SKM-1 (cell line): ENCODE measurements around the gene KPRP.

Experiments
- DNase-seq: peaks from one replicate; lab custom pipeline; 2025; ENCODE audit not compliant: unreplicated experiment; lab: John Stamatoyannopoulos, UW

Gene KPRP

DNA sequence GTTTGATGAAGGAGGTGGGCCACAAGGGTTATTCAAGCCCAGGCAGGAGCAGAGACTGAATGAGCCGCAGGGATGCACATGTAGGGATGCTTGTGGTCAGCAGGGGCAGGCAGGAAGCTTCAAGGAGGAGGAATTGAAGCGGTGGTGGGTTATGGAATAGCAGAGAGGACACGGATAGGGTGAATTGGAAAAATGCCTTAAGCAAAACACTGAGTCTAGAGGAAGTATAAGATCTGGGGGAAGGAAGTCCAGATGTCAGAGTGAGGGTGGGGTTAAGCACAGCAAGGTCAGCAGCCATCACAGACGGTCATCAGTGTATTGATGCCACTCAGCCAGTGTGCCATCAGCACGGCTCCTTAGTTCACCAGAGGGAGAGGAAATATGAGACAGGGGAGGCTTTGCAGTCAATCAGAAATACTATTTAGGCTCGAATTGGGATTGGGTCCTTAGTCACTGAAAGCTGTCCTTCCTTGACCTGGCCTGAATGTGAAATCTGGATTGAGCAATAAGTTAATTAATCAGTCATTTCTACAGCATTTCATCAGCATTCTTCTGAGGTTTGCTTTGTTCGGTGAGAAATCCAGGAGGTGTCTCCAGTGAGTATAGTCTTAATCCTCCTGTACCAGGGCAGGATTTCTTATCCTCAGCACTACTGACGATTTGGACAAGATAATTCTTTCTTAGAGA, 11.2 kb downstream of the KPRP start:
- DNase-seq = no peak

DNA sequence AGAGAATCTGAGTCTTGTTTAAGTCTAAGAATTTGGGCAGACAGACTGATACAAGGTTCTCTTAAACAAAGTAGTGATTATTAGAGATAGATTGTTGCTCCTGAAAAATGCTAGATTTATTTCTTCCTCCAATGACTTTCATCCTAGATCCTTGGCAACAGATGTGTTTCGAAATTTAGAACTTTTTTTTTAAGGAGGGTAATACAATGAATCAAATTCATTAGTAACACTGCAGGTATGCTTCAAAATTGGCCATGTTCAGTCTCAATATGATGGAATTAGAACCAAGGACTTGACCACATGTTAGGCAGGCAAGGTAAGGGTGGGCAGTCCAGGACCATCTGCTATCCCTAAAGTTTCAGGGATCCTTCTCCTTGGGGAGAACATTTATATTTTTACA, 12.6 kb downstream of the KPRP start:
- no peak for DNase-seq

DNA sequence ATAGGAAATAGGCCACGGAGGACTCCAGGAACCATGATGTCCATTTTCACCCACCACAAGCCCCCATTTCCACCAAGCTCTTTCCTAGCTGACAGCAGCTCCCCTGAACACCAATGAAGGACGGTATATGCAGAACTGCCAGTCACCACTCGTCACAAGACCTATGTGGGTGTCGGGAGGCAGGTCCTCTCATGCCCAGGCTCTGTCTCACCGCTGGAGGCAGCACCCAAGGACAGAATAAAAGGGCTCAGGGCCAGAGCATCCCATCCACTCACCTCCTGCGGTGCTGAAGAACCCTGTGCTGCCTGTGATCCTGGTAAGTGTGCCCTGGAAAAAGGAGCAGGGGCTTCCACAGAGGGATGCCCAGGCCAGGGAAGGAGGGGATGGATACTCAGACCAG, 17.1 kb downstream of the KPRP start, which contains the start of gene LCE1F:
TSS of gene LCE1F (plus strand) at position 266 of the 400 bp plus-strand sequence. CDS start 1,232 bp downstream, outside the sequence.
- no peak for DNase-seq

DNA sequence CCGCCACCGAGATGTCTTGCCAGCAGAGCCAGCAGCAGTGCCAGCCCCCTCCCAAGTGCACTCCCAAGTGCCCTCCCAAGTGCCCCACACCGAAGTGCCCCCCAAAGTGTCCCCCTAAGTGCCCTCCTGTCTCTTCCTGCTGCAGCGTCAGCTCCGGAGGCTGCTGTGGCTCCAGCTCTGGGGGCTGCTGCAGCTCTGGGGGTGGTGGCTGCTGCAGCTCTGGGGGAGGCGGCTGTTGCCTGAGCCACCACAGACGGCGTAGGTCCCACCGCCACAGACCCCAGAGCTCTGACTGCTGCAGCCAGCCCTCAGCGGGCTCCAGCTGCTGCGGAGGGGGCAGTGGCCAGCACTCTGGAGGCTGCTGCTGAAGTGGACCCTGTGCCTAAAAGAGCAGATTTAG, 18.5 kb downstream of the KPRP start:
- no peak for DNase-seq

DNA sequence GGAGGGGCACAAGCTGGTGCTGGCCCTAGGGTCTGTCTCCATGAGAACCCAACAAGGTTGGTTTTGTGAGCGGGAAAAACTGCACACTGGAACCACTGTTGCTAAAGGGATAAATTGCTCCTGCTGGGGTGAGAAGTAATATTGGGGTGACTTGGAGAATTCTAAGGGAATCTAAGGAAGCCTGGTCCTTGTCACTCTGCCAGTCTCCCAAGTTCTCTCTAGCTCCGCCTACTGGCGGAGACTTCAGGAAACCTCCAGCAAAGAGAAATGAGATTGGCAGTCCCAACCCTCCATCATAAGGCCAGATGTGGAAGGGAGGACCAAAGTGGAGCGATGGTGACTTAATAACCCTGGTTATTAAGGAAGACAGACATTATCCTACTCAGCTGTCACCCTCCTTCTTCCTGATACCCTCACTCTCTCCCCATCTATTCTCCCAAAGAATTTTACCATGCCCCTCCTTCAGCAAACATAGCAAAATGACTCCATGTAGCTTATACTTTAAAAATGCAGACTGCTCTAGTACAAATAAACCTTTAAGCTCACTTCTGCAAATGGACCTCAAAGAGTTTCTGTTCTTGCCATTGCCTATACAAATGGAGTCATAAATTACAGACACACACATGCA, 19.8 kb downstream of the KPRP start:
- peak; percentile 9 for DNase-seq

DNA sequence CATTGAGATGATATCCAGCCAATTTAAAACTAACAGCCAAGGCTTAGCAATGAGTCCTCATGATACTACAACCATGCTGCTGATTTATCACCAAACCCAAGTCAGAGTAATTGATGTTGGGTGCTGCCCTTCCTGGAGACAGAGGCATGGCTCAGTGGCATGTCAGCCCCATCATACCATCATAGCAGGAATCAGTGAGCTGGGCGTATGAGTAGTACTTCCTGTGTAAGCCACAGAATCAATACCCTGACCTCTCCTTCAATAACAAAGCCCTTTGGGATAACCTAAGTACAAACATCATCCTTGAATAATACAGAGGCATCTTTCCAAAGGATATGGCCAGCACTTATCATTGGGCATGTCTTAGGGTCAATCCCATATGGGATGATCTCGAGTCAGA, 25.3 kb downstream of the KPRP start:
- no peak for DNase-seq

DNA sequence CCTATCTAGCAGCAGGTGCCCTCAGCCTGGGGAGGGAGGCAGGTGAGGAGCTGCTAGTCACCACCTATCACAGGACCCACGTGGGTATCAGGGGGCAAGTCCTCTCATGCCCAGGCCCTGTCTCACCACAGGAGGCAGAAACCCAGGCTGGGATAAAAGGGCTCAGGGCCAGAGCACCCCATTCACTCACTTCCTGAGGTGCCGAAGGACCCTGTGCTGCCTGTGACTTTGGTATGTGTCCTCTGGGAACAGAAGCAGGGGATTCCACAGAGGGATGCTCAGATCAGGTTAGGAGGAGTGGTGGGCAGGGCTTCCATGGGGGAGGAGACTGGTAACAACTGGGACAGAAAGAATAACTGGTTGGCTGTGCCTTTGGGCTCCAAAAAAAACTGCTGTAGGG, 28.3 kb downstream of the KPRP start, which contains the start of gene LCE1E:
TSS of gene LCE1E (plus strand) at position 181 of the 400 bp plus-strand sequence. CDS start 1,043 bp downstream, outside the sequence.
- DNase-seq = no peak

DNA sequence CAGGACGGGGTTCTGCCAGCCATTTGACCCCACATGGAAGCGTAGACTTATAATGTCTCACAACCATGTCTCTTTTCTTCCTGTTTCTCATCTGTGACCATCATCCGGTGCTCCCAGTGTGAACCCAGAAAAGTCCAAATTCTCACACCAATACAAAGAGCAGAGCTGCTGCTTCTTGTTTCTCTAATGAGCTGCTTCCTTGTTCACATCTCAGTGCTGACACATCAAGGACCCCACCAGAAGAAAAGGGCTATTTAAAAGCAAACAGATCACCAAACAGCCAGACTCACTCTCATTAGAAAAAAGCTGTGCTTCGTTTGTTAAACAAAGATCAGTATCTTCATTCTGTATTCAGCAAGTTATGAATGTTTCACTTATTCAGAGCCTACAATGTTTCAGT, 37.9 kb downstream of the KPRP start:
- DNase-seq = no peak

DNA sequence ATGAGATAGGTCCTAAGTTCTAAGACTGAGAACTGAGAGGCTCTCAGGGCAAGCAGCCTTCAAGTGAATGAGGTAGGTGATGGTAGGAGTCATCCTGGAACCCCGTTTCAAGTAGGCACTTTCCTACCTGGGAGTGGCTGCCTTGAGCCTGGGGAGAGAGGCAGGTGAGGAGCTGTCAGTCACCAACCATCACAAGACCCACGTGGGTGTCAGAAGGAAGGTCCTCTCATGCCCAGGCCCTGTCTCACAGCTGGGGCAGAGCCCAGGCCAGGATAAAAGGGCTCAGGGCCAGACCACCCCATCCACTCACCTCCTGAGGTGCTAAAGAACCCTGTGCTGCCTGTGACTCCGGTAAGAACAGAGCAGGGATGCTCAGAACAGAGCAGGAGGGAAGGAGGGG, 38.6 kb downstream of the KPRP start, which contains the start of gene LCE1D:
TSS of gene LCE1D (plus strand) at position 301 of the 400 bp plus-strand sequence. CDS start 1,074 bp downstream, outside the sequence.
- no peak for DNase-seq

DNA sequence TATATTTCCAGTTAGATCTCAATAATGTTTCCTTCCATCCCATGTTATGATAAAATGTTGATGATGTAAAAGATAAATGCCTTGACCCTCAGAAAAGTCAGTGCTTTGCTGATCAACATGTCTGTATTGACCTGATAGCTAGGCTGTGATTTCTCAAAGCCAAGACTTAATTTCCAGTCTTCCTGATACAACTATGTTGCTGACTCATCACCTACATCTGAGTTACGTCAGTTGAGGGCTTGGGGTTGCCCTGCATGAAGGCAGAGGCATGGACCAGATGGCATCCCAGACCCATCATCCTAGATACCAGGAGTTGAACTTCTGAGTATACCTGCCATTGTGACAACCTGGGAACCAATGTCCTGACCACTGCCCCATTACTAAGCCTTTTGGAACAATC, 43.5 kb downstream of the KPRP start:
- no peak for DNase-seq

DNA sequence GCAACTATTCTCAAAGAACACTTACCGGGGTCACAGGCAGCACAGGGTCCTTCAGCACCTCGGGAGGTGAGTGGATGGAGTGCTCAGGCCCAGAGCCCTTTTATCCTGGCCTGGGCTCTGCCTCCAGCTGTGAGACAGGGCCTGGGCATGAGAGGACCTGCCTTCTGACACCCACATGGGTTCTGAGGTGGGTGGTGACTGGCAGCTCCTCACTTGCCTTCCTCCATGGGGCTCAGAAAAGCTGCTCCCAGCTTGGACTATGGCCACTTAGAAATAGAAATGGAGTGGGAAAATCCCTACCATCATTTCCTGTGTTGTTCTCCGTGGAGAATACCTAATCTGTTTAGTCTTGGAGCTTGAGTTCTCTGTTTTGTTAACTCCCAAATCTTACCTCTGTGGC, 48.8 kb downstream of the KPRP start, which contains the start of gene LCE1C:
TSS of gene LCE1C (minus strand) at position 76 of the 400 bp plus-strand sequence. CDS start 1,173 bp downstream, outside the sequence.
- no peak for DNase-seq

DNA sequence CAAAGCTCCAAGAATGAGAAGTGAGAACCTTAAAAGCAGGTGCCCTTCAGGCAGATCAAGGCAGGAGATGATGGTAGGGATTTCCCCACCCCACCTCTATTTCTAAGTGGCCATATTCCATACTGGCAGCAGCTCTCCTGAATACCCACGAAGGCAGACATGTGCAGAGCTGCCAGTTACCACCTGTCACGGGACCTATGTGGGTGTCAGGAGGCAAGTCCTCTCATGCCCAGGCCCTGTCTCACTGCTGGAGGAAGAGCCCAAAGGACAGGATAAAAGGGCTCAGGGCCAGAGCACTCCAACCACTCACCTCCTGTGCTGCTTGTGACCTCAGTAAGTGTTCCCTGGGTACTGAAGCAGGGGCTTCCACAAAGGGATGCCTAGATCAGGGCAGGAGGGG, 53.2 kb downstream of the KPRP start:
- DNase-seq = no peak
